HG03095 (cell line): ENCODE results near the gene AUH.
"Not testable (repeated sequence)": the region's sequence is repeated elsewhere in the genome, so short reads cannot be mapped to it uniquely, and the experiment has no call there.

Experiments used
- ATAC-seq: cut with Tn5 transposase; IDR thresholded peaks from one replicate; pipeline ENCODE4 v1.9.1; 2021; ENCODE audit warnings: moderate library complexity; ENCODE audit not compliant: unreplicated experiment

AUH gene

DNA sequence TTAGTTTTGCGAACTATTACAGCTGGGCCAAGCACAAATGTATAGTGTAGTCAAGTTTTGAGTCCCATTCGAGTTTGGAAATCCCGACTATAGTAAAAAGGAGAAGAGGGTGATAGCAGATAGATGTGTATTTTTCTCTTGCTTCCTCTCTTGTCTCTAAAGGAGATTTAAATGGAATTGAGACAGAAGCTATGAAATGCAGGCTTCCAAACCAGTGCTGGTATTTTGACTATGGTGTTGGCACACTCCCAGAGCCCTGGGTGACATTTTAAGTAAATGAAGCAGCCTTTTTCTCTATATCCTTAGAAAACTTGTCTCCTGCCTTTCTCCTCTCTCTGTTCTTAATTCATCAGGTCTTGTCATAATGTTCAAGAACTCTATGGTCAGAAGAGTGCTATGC is 17.7 kb upstream of the AUH start:
- ATAC-seq = no peak

DNA sequence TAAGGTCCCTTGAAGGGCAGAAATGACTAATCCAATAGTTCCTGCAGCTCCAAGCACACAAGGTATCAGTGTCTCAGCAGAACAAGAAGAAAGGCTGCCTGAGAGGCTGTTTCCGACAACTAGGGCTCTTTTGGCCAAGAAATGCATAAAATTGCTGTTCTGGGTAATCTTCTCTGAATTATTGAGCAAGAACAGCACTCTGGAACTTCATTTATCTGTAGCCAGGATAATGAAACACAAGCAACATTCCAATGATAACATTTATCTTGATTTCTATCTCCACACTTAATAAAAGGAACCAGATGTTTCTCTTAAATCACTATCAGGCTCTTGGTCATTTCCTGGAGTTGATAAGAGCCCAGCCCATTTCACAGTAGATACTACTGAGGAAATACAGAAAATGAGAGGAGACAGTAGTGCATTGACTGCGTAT is 17.0 kb upstream of the AUH start:
- no peak for ATAC-seq

DNA sequence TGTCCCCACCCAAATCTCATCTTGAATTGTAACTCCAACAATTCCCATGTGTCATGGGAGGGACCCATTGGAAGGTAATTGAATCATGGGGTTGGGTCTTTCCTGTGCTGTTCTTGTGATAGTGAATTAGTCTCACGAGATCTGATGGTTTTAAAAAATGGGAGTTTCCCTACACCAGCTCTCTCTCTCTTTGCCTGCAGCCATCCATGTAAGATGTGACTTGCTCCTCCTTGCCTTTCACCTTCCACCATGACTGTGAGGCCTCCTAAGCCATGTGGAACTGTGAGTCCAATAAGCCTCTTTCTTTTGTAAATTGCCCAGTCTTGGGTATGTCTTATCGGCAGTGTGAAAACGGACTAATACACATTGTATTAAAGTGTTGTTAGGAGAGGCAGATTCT is 16.3 kb upstream of the AUH start:
- ATAC-seq = not testable (repeated sequence)

DNA sequence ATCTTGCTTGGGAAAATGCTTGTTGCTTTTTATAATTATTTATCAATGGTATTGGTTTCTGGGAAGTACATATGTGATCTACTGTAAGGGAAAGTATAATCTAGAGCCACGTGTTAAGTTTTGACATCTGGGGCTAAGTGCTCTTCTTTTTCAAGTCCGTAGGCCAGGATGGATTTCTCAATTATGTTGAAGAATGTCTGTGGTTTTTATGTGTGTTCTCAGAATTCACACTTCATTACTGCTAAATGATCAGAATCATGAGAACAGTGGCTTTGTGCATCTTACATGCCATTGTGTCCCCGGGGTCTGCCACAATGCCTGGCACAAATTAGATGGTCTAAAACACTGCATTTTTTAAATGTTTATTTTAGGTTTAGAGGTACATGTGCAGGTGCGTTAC is 14.5 kb upstream of the AUH start:
- ATAC-seq = no peak

DNA sequence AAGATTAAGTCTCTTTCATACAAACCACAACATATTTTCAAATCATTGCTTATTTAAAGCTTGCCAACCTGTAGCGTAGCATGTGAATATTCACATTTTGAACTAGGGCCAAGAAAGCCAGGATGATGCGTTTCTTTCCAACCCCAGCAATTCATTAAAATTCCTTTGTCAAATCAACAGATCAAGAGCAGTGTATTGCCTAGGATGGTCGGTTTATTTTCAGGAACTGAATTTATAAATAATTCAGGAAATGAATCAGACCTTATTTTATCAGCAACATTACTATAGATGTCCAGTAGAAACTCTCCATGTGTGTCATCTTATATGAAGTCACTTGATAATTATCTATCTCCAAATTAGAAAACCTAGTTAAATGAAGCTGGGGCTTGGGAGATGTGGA is 13.2 kb upstream of the AUH start:
- no peak for ATAC-seq

DNA sequence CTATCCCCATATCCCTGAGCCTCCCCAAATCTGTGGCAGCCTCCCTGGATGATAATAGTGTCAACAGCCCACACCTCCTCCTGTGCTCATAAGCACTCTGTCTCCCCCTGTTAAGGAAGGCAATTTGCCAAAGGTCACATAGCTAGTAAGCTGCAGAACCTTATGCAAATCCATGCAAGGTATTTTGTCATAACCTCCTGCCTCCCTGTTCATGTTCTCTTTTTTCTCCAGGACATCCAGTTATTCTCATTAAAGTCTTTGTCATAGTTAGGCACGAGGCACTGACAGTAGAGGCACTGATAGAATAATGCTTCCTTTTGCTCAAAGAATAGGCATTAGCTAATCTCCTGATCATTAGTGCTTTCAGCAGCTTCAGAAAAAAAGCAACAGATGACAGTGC is 10.2 kb upstream of the AUH start:
- no peak for ATAC-seq

DNA sequence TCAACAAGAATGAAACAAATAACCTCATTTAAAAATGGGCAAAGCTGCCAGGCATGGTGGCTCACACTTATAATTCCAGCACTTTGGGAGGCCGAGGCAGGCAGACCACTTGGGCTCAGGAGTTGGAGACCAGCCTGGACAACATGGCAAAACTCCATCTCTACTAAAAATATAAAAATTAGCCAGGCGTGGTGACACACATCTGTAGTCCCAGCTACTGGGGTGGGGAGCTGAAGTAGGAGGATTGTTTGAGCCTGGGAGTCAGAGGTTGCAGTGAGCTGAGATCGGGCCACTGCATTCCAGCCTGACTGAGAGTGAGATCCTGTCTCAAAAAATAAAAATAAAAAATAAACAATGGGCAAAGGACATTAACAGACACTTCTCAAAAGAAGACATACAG is 8.3 kb upstream of the AUH start:
- ATAC-seq = not testable (repeated sequence)

DNA sequence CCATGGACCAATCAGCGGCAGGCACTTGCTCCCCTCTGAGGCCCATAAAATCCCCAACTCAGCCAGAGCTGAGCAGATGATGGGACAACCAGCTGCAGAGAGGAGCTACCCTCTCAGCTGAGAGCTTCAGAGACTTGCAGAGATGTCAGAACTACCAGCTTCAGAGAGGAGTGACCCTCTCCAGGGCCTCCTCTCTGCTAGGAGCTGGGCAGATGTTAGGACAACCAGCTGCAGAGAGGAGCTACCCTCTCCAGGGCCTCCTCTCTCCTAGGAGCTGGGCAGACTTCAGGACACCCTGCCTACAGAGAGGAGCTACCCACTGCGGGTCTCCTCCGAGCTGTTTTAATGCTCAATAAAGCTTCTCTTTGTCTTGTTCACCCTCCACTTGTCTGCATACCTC is 3.0 kb upstream of the AUH start:
- ATAC-seq = no peak

DNA sequence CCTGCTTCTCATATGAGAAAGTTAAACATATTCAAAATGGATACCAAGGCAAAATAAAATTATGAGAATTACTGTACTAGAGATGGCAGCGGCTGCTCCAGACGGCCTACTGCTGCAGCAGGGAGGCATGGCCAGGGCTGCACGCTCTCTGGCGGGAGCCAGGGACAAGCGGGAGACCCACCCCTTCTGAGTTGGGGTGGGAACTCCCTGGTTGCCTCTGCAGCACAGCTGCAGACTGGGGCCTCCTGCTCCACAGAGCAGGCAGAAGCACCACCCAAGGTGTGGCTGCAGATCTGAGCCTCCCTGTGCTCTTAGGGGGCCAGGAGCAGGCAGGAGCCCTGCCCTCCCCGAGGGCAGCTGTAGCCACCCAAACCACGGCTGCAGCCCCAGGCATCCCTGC is 2.3 kb upstream of the AUH start:
- ATAC-seq = no peak

DNA sequence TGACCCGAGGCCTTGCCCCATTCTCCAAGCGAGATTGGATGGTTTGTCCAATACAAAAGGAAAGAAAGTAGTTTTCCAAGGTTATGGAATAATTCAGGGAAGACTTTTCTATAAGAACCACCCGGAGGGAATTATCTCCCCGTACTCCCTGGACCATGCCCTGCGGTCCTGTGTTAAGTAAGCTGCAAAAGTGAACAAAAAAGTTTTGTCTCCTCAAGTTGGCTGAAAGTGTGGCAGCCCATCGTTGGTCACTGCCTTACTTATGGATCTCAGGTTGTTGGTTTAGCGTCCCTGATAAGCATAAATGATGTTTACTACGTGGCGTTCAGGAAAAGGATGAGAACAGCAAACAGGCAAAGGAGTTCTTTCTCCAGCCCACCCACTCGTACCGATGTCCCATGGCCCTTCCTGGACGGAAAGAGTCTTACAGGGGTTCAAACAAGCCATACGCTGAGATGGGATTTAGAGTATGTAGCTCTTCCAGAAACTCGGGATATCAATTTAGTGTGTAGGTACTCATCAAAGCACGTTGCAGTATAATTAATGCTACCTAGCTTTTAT is 413 bp upstream of the AUH start:
- no peak for ATAC-seq

DNA sequence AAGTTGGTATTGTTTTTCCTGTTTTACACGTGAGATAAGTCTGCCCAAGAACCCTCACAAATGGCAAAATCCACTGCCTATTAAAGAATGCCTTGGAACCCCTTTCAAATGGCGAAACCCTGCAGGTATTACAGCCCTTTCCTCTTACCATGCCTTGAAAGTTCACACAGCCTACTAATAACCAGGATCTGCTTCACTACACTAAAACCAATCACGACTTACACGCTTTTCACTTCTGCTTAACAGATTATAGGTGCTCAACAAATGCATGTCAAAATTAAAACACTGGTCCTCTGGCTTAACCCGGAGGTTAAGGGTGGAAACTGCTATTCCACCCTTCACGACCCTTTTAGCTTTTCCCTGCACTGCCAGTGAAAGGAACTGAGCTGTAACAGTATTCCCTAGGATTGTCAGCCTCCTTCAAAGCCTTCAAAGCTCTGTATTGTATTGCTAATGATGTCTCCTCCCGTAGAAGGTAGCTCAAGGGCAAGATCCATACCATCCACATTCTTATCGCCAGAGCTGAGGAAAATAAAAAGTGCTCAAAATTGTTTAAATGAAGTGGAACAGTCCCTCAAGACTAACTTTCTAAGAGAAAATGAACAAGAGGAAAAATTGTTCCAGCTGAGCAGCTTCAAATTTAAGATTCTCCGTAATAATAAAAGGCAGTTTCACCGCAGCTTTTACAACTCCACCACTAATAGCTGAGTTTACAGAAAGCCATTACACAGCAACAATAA is 997 bp downstream of the AUH start:
- ATAC-seq = no peak

DNA sequence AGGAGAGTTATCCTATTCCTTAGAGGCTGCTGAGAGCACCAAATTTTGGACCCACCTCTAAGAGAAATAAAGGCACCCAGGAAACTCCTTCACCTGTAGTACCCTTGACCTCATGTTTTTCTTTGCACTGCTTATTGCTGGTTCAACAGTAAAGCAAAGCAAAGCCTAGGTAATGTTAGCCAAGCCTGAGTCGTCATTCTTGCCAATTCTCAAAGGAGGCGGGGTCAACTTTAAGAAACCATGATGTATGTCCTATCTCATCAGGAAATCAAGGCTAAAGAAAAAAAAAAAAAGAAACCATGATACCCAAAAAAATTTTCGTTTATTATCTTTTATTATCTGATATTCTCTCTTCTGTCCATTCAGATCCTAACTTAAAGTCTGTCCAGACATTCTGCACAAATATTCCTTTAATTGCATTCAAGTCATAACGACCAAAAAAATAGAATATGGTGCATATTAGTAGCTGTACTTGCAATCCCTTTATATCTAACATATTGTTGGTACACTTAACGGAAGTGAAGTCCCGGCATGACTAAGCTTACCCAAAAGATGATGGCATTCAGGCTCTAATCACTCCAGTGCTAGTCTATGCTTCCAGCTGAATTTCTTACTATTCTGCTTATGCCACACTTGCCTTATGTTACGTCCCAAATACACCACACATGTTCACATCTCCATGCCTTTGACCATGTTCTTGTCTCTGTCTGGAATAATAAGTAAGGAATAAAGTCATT is 1.8 kb downstream of the AUH start:
- ATAC-seq = no peak

DNA sequence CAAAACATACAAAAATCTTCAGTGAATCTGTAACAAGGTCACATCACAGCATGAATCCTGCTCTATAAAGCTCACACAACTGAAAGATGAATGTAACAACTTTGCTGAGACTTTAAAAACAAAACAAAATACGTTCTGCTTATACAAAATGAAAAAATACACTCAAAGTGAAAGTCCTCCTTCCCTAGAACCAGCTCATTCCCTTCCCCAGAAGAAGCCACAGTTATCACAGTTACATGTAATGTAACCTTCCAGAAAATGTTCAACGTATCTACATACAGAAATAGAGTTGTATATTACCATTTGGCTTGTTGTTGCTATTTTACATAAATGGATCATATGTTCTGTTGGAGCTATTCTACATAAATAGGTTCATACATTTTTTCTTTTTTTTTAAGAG is 2.6 kb downstream of the AUH start:
- ATAC-seq = no peak

DNA sequence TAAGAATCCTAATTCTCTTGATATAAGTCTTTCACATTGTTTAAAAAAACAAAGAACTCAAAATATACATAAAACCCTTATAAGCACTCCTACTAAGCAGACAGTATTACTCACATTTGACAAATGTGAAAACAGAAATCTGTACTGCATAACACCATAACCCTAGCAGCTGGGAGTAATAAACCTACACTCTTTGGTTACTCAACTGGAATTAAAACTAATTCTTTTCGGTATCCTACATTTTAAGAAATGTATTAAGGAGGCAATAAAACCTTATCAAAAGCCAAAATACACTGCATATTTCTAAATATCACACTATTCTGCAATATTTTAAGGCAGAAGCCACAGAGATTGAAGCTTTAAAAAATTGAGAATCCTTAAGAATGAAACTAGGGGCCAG is 6.8 kb downstream of the AUH start:
- no peak for ATAC-seq

DNA sequence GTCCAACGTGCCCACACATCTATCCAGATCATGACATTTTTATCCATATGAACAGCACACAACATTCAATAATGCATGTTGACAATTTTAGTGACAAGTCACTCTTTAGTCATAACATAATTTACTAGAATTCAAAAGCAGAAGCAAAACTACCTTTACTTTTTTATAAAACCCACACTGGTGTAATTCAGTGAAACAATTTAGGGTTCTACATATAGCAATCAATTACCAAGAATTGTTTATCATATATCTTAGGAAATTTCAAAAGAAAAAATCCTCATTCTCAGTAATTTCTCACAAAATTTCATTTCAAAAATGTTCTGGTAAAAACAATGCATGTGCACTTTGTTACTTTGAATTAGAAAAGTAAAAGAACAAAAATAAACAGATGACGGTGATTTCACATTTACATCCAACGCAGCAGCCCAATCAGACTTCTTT is 12.6 kb downstream of the AUH start:
- no peak for ATAC-seq

DNA sequence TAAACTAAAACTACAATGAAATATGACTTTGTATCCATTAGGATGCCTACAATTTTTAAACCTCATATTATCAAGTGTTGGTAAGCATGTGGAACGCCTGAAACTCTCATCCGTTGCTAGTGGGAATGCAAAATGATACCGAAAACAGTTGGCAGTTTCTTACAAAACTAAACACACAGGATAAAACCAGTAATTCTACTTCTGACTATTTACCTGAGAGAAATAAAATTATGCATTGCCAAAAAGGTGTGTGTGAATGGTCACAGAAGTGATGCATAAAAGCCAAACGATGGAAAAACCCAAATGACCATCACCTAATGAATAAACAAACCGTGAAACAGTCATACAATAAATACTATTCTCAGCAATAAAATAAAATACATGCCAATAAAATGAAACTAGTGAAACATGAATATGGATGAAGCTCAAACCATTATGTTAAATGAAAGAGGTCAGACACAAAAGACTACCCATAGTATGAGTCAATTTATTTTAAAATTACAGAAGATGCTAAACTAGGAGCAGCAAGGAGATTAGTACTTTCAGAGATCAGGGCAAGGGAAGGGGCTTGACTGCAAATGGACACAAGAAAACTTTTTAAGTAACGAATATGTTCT is 13.4 kb downstream of the AUH start:
- no peak for ATAC-seq

DNA sequence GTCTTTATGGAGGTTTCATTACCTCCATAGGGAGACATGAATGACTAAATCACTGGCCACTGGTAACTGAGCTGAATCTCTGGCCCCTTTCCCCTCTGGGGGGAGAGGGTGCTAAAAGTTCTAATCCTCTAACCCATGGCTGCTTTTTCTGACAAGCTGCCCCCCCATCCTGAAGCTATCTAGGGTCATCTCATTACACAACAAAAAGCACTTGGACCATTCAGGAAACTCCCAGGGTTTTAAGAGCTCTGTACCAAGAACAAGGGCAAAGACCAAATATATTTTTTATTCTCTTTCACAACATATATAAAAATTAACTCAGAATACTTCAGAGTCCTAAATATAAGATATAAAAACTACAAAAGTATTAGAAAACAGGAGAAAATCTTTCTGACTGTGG is 14.3 kb downstream of the AUH start:
- no peak for ATAC-seq

DNA sequence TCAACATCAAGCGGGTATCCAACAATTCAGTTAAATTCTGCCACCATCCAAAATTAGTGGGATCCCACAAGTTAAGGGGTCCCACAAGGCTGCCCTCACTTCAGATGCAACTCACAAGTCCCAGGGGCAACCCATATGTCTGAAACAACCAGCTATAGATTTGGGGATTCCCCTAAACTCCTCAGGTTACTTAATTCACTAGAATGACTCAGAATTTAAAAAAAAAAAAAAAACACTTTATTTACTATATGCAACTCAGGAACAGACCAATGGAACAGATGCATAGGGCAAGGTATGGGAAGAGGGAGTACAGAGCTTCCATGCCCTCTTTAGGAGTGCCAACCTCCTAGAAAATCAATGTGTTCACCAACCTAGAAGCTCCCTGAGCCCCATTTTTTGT is 15.1 kb downstream of the AUH start:
- ATAC-seq = no peak

DNA sequence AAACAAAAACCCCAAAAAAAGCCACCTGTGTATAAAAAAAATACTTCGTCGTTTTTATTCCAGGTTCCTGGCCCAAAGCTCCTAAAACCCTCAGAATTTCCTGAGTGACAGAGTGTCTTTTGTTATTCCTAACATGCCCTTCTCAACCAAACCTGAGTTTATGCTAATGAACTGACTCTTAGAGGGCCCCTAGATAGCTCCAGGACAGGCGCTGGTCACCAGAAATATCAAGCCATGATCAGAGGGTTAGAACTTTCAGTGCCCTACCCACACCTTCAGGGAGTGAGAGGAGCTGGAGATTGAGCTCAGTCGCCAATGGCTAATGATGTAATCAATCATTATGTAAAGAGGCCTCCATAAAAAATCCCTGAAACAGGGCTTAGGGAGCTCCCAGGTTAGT is 15.7 kb downstream of the AUH start:
- no peak for ATAC-seq

DNA sequence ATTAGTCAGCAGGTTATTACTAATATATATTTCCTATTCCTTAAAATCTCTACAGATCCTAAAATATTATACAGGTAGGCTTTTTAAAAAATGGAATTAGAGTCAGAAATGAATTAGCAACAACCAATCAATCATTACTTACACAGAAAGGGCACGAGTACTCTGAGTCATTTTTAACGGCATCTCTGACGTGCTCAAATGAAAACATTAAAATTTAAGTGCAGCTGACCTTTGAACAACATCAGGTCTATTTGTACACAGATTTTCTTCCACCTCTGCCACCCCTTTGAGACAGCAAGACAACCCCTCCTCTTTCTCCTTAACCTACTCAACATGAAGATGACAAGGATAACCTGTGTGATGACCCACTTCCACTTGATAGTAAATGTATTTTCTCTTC is 19.1 kb downstream of the AUH start:
- ATAC-seq = no peak

DNA sequence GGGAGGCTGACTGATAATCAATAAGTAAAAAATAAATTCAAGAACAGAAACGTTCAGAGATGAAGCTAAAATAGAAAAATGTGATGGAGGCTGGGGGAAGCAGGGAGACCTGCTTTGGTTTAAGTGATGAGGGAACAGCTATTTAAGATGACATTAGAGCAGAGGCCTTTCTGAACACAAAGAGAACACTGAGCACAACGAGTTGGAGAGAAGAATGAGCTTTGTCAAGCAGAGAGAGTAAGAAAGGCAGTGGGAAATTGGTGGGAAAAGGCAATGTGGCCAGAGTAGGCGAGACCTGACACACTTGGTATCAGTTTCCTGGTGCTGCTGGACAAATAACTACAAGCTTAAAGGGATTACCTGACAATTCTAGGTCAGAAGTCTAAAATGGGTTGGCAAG is 20.0 kb downstream of the AUH start:
- no peak for ATAC-seq

DNA sequence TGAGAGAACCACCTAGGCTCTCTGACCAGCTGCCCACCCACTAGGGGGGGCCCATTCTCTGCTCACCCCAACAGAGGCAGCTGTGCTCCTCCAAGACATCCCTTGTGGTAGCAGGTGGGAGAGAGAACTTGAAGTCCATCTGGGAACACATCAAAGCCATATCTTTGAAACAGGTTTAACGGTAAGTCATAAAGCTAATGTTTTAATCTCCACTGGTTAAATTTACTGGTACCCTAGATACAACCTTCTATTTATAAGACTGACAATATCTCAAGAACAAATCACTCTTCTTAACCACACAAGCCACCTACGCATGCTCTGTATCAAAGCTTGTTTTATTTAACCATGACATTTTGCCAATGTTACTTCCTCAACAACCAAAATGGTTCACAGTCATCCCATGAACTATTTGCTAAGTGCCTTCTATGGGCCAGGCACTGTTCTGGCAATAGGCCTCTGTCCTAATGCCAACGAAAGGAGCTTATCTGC is 20.4 kb downstream of the AUH start:
- ATAC-seq = no peak
